Stimulated activated naive CD4-positive, alpha-beta T cell treated with Interleukin-2 at 50 U/mL for 16 hours (primary cell): ENCODE data around the gene CCDC6.
"Not testable (repeated sequence)": the region's sequence is repeated elsewhere in the genome, so short reads cannot be mapped to it uniquely, and the experiment has no call there.

Source experiments
- DNase-seq: peaks from one replicate; lab custom pipeline; 2025; lab: John Stamatoyannopoulos, UW

The CCDC6 gene

GRCh38 chr10:59905731-59906416 is 482 bp downstream of the CCDC6 start:
- peak; percentile 11 for DNase-seq

- peak; percentile 53 for DNase-seq
Observed at GRCh38 chr10:59905066-59905730, 1.2 kb downstream of the CCDC6 start.

GRCh38 chr10:59904426-59905065 is 1.8 kb downstream of the CCDC6 start:
- DNase-seq, result no peak

- DNase-seq, result no peak
Observed at GRCh38 chr10:59903871-59904270, 2.5 kb downstream of the CCDC6 start.

- no peak for DNase-seq
Observed at GRCh38 chr10:59902016-59902415, 4.3 kb downstream of the CCDC6 start.

- no peak for DNase-seq
Observed at GRCh38 chr10:59901470-59901869, 4.9 kb downstream of the CCDC6 start.

GRCh38 chr10:59900048-59900727 is 6.2 kb downstream of the CCDC6 start:
- no peak for DNase-seq

- no peak for DNase-seq
Observed at GRCh38 chr10:59898125-59898835, 8.1 kb downstream of the CCDC6 start.

GRCh38 chr10:59896191-59896590 is 10.2 kb downstream of the CCDC6 start:
- DNase-seq, result no peak

GRCh38 chr10:59895629-59896116 is 10.7 kb downstream of the CCDC6 start:
- DNase-seq, result no peak

GRCh38 chr10:59894114-59894513 is 12.2 kb downstream of the CCDC6 start:
- no peak for DNase-seq

GRCh38 chr10:59892697-59893096 is 13.7 kb downstream of the CCDC6 start:
- DNase-seq, result no peak

- no peak for DNase-seq
Observed at GRCh38 chr10:59891936-59892335, 14.4 kb downstream of the CCDC6 start.

- no peak for DNase-seq
Observed at GRCh38 chr10:59891349-59891748, 15.0 kb downstream of the CCDC6 start.

- no peak for DNase-seq
Observed at GRCh38 chr10:59888781-59889435, 17.4 kb downstream of the CCDC6 start.

- no peak for DNase-seq
Observed at GRCh38 chr10:59887972-59888640, 18.2 kb downstream of the CCDC6 start.

- DNase-seq, result no peak
Observed at GRCh38 chr10:59887006-59887405, 19.4 kb downstream of the CCDC6 start.

- DNase-seq, result no peak
Observed at GRCh38 chr10:59885430-59886134, 20.8 kb downstream of the CCDC6 start.

- DNase-seq, result not testable (repeated sequence)
Observed at GRCh38 chr10:59884893-59885292, 21.5 kb downstream of the CCDC6 start.

GRCh38 chr10:59881640-59882039 is 24.7 kb downstream of the CCDC6 start:
- DNase-seq, result no peak
